HG03045 (cell line): Measurements from ENCODE around the gene ELMO1.
A peak's percentile ranks its signal among the peaks of the same experiment; 100 is the strongest.

Source experiments
- ATAC-seq: cut with Tn5 transposase; IDR thresholded peaks from one replicate; pipeline ENCODE4 v1.9.1; 2021; ENCODE audit warnings: mild to moderate bottlenecking, moderate library complexity; ENCODE audit not compliant: unreplicated experiment

ELMO1 gene

GRCh38 chr7:37234334-37234733 is 214.3 kb downstream of the ELMO1 start:
- no peak for ATAC-seq

- ATAC-seq: no peak
Measured at GRCh38 chr7:37231613-37232012, 217.1 kb downstream of the ELMO1 start.

GRCh38 chr7:37230221-37230620 is 218.4 kb downstream of the ELMO1 start:
- ATAC-seq: no peak

- ATAC-seq: no peak
Measured at GRCh38 chr7:37229381-37229780, 219.3 kb downstream of the ELMO1 start.

- no peak for ATAC-seq
Measured at GRCh38 chr7:37225285-37225969, 223.2 kb downstream of the ELMO1 start.

- no peak for ATAC-seq
Measured at GRCh38 chr7:37224746-37225145, 223.9 kb downstream of the ELMO1 start.

- ATAC-seq: no peak
Measured at GRCh38 chr7:37220664-37221063, 228.0 kb downstream of the ELMO1 start.

GRCh38 chr7:37218956-37219355 is 229.7 kb downstream of the ELMO1 start:
- ATAC-seq: no peak

- no peak for ATAC-seq
Measured at GRCh38 chr7:37216923-37217322, 231.7 kb downstream of the ELMO1 start.

GRCh38 chr7:37216156-37216852 is 232.4 kb downstream of the ELMO1 start:
- no peak for ATAC-seq

GRCh38 chr7:37215290-37215923 is 233.3 kb downstream of the ELMO1 start:
- no peak for ATAC-seq

- no peak for ATAC-seq
Measured at GRCh38 chr7:37212556-37212955, 236.1 kb downstream of the ELMO1 start.

- ATAC-seq: no peak
Measured at GRCh38 chr7:37212051-37212450, 236.6 kb downstream of the ELMO1 start.

GRCh38 chr7:37211097-37211880 is 237.4 kb downstream of the ELMO1 start:
- no peak for ATAC-seq

- ATAC-seq: no peak
Measured at GRCh38 chr7:37209195-37209594, 239.5 kb downstream of the ELMO1 start.

- peak; percentile 83 for ATAC-seq
Measured at GRCh38 chr7:37208528-37208927, 240.1 kb downstream of the ELMO1 start.

- no peak for ATAC-seq
Measured at GRCh38 chr7:37206192-37206591, 242.5 kb downstream of the ELMO1 start.

GRCh38 chr7:37205451-37205850 is 243.2 kb downstream of the ELMO1 start:
- no peak for ATAC-seq

GRCh38 chr7:37201876-37202198 is 246.8 kb downstream of the ELMO1 start:
- no peak for ATAC-seq

GRCh38 chr7:37201003-37201875 is 247.4 kb downstream of the ELMO1 start:
- peak; percentile 64 for ATAC-seq
